Neutrophil (primary cell): ENCODE results near the gene ANKRD53.

Experiments used
- H3K27ac ChIP-seq: fragments of 200-600 bp; sonication (generic); 2 replicates; pipeline ENCODE4 v1.5.1; 2016; ENCODE audit warnings: mild to moderate bottlenecking, moderate library complexity
- H3K27me3 ChIP-seq: fragments of 200-600 bp; sonication (generic); 2 replicates; pipeline ENCODE4 v1.6.0; 2016; ENCODE audit warnings: mild to moderate bottlenecking
- H3K36me3 ChIP-seq: fragments of 200-600 bp; sonication (generic); 2 replicates; pipeline ENCODE4 v1.5.1; 2017
- H3K4me1 ChIP-seq, 2 experiments: fragments of 200-600 bp in 1 of 2; sonication (generic) in 1 of 2; 1 replicate in 1 of 2; 2 replicates in 1 of 2; pipeline versions ENCODE4 v1.5.1 to v1.6.1; 2013 to 2016; ENCODE audit warnings: low read depth in 1 of 2, low read length in 1 of 2, mild to moderate bottlenecking in 1 of 2, moderate library complexity in 1 of 2; ENCODE audit not compliant: control insufficient read depth in 1 of 2, insufficient read depth in 1 of 2
- H3K4me3 ChIP-seq, 2 experiments: fragments of 200-600 bp in 1 of 2; sonication (generic) in 1 of 2; 1 replicate in 1 of 2; 2 replicates in 1 of 2; pipeline ENCODE4 v1.5.1; 2013 to 2016; ENCODE audit warnings: low read depth in 1 of 2, low read length in 1 of 2, mild to moderate bottlenecking in 1 of 2, moderate library complexity in 1 of 2
- H3K9me3 ChIP-seq: fragments of 200-600 bp; sonication (generic); 2 replicates; pipeline ENCODE4 v1.5.1; 2016
- CTCF ChIP-seq: fragments of 200-600 bp; sonication (generic); IDR thresholded peaks from 2 replicates; pipeline ENCODE4 v1.5.1; 2016; ENCODE audit warnings: antibody characterized with exemption

ANKRD53 gene

GRCh38 chr2:70984228-70984575 is 5.8 kb downstream of the ANKRD53 start:
- peaks cover 0 to 9% of the 10 kb centered on the region in 2 experiments for H3K4me1 ChIP-seq
- no peak overlapping the region for H3K4me3 ChIP-seq
- peaks cover 8% of the 10 kb centered on the region for H3K27me3 ChIP-seq
- no peaks in the 10 kb centered on the region for H3K9me3 ChIP-seq
- no peak for TF ChIP-seq CTCF
- H3K27ac ChIP-seq = no peak overlapping the region
- peaks cover 38% of the 10 kb centered on the region for H3K36me3 ChIP-seq

DNA sequence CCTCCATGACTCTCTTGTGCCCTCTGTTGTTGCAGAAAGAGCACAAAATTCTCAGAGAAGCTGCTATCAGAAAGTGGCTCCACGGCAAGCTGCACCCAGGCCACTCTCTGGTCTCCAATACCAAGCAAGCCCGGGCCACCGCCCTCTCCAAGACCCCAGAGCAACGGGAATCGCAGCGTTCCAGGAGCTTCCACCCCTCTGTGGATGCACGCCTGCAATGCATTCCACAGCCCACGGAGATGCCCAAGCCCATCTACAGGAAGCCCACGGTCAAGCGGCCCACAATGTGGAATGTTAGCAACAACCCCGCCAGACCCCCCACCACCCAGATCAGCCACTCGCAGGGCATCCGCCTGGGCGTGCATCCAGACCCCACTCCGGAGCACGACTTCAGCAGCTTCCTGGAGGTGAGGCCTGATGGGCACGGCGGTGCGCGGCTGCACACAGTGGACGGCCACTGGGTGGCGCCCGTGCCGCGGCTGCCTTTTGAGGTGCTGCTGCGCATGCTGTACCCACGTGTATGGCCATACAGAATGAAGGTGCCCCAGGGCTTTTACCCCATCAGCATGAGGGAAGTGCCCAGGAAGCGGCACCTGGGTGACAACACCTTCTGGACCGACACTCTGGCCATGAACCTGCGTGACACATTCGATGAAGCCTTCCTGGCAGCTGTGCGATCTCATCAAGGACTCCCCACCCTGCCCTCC is 6.3 kb downstream of the ANKRD53 start:
- Histone ChIP-seq H3K36me3 (peaks cover 43% of the 10 kb centered on the region), H3K27me3 (peaks cover 2% of the 10 kb centered on the region), H3K27ac (no peak overlapping the region), H3K4me3 (no peak overlapping the region), H3K4me1 (peaks cover 0 to 8% of the 10 kb centered on the region in 2 experiments), H3K9me3 (no peaks in the 10 kb centered on the region)
- TF ChIP-seq CTCF = peak; percentile 78

GRCh38 chr2:70985283-70985688 is 6.9 kb downstream of the ANKRD53 start:
- H3K27me3 ChIP-seq = no peaks in the 10 kb centered on the region
- no peak overlapping the region for H3K4me3 ChIP-seq
- H3K36me3 ChIP-seq = peaks cover 49% of the 10 kb centered on the region
- TF ChIP-seq CTCF = no peak
- no peaks in the 10 kb centered on the region for H3K9me3 ChIP-seq
- H3K4me1 ChIP-seq = peaks cover 0 to 8% of the 10 kb centered on the region in 2 experiments
- H3K27ac ChIP-seq = no peak overlapping the region

DNA sequence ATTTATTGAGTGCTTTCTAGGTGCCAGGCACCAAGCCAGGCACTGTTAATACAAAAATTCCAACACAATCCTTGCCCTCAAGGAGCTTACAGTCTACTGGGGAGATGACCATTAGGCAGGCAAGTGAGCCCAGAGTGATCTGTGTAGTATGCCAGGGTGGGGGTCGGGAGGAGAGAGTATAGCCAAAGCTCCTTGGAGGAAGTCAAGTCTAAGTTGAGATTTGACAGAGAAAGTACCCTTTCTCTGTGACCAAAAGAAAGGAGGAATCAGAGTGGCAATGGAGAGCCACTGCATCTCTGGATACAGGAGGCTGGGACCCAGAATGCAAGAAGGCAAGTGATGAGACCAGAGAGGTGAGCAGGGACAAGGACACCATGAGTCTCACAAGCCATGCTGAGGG is 7.5 kb downstream of the ANKRD53 start:
- Histone ChIP-seq H3K9me3 (no peaks in the 10 kb centered on the region), H3K4me1 (peaks cover 0 to 8% of the 10 kb centered on the region in 2 experiments), H3K36me3 (peaks cover 55% of the 10 kb centered on the region), H3K4me3 (no peak overlapping the region), H3K27ac (no peak overlapping the region), H3K27me3 (no peaks in the 10 kb centered on the region)
- TF ChIP-seq CTCF = no peak

- Histone ChIP-seq H3K27me3 (no peaks in the 10 kb centered on the region), H3K36me3 (peaks cover 62% of the 10 kb centered on the region), H3K27ac (no peak overlapping the region), H3K9me3 (no peaks in the 10 kb centered on the region), H3K4me1 (peaks cover 0 to 8% of the 10 kb centered on the region in 2 experiments), H3K4me3 (no peak overlapping the region)
- TF ChIP-seq CTCF = no peak
Measured at GRCh38 chr2:70986499-70987189, 8.2 kb downstream of the ANKRD53 start.
